SIG-M5 (cell line): Measurements from ENCODE around the gene MCUB.
"Not testable (repeated sequence)": the region's sequence is repeated elsewhere in the genome, so short reads cannot be mapped to it uniquely, and the experiment has no call there.

Source experiments
- DNase-seq: peaks from one replicate; lab custom pipeline; 2025; lab: John Stamatoyannopoulos, UW

Gene MCUB

DNA sequence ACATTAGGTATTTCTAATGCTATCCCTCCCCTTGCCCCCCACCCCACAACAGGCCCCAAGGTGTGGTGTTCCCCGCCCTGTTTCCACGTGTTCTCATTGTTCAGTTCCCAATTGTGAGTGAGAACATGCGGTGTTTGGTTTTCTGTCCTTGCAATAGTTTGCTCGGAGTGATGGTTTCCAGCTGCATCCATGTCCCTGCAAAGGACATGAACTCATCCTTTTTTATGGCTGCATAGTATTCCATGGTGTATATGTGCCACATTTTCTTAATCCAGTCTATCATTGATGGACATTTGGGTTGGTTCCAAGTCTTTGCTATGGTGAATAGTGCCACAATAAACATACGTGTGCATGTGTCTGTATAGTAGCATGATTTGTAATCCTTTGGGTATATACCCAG, 20.0 kb downstream of the MCUB start:
- not testable (repeated sequence) for DNase-seq

GRCh38 chr4:109588176-109588575, 28.1 kb downstream of the MCUB start:
- no peak for DNase-seq

GRCh38 chr4:109589119-109589518, 29.1 kb downstream of the MCUB start:
- DNase-seq = no peak

GRCh38 chr4:109589605-109590004, 29.6 kb downstream of the MCUB start:
- no peak for DNase-seq

DNA sequence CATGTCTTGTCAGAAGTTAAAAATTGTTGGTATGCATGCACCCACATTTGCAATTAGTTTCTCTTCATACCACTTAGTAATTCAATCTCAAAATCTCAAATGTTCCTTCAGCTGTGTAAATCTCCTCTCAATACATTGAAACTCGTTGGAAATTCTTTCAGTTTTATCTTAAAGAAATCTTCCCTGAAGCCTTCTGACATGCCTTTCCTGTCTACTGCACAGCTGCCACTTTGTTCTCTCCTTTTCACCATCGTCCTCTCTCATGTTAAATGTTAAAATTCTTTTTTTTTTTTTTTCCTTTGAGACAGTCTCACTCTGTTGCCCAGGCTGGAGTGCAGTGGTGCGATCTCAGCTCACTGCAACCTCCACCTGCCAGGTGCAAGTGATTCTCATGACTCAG, 30.9 kb downstream of the MCUB start:
- no peak for DNase-seq

- no peak for DNase-seq
These were observed 32.3 kb downstream of the MCUB start for GRCh38 chr4:109592367-109592766.

DNA sequence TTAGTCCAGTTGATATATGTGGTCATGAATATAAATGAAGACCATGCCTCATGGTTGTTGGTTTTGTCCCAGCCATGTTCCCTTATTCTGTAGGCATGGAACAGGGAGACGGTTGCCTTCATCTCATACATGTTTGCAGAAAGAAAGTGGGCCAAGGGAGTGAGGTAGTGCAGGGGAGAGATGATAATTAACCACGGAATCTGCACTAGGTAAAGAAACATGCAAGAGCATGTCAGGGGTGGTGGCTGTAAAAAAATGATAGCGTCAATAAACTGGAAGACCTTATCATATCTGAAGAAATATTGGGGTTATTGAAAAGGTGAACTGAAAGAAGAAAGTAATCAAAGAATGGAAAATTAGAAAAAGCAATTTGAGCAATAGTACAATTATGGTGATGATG, 35.1 kb downstream of the MCUB start:
- not testable (repeated sequence) for DNase-seq

- not testable (repeated sequence) for DNase-seq
These were observed 36.5 kb downstream of the MCUB start for GRCh38 chr4:109596420-109597085.

DNA sequence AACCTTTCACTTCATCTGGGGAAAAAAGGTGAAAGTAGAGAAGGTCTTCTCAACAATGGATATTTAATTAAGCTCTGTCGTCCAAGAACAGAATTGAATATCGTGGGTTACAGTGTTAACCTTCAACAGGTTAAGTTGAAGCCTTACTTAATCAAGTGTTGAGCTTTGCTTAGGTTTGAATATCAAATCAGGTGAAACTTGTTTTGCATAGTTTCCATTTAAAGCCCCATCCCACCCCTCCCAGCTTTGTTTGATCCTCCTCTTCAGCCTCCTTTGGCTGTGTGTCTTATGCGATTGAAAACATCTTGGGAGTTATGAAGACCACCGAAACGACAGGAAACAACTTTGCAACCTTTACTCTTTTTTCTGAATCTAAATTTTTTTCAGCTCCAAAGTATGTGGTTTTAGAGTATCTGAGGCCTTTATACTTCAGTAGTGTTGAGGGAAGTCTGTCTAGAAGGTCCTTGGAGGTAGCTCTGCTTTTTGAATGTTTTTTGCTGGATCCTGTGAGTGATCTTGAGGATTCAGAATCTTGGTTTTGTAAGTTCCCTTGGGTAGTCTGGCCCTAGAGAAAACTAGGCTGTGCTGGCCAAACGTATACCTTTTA, 39.1 kb downstream of the MCUB start:
- DNase-seq = no peak

GRCh38 chr4:109600431-109600830, 40.4 kb downstream of the MCUB start:
- DNase-seq = no peak

DNA sequence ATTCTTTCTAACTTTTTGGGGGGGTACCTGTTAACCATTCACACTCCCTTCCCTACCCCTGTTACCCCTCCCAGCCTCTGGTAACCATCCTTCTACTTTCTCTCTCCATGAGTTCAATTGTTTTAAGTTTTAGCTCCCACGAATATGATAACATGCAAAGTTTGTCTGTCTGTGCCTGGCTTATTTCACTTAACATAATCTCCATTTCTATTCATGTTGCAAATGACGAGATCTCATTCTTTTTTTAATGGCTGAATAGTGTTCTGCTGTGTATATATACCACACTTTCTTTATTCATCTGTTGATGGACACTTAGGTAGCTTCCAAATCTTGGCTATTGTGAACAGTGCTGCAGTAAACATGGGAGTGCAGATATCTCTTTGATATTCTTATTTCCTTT, 41.3 kb downstream of the MCUB start:
- DNase-seq = no peak

DNA sequence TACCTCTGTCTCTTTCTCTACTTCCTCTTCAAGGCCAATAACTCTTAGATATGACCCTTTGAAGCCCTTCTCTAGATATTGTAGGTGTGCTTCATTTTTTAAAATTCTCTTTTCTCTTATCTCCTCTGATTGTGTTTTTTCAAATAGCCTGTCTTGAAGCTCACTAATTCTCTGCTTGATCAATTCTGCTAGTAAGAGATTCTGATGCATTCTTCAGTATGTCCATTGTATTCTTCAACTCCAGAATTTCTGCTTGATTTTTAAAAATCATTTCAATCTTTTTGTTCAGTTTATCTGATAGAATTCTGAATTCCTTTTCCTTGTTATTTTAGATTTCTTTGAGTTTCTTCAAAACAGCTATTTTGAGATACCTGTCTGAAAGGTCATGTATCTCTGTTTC, 47.9 kb downstream of the MCUB start:
- no peak for DNase-seq

GRCh38 chr4:109608879-109609278, 48.8 kb downstream of the MCUB start:
- no peak for DNase-seq

GRCh38 chr4:109609431-109609830, 49.4 kb downstream of the MCUB start:
- DNase-seq = no peak

DNA sequence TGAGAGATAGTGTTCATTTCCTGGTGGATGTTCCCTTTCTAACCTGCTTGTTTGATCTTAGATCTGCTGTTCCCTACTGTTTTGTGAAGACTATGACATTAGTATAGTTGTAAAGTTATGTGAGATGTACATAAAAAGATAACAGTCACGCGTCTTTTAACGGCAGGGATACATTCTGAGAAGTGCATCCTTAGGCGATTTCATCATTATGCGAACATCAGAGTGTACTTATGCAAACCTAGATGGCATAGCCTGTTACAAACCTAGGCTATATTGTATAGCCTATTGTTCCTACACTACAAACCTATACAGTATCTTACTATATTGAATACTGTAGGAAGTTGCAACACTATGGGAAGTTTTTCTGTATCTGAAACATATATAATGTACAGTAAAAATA, 50.4 kb downstream of the MCUB start:
- DNase-seq = no peak

- DNase-seq = no peak
These were observed 51.1 kb downstream of the MCUB start for GRCh38 chr4:109611045-109611646.

DNA sequence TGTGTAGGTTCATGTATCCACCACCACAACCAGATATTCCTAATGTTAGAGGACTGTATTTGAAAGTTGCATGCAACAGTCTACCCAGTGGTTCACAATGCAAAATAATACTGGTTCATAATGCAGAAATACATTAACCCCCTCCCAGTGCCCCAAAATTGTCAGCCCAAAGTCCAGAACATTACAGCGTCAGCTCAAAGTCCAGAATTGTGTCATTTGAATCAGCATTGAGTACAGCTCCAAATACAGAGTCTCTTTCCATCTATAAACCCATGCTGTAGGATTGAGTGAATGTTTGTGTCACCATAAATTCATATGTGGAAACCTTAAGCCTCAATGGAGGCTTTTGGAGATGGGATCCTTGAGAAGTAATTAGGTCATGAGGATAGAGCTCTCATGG, 54.0 kb downstream of the MCUB start:
- DNase-seq = no peak

DNA sequence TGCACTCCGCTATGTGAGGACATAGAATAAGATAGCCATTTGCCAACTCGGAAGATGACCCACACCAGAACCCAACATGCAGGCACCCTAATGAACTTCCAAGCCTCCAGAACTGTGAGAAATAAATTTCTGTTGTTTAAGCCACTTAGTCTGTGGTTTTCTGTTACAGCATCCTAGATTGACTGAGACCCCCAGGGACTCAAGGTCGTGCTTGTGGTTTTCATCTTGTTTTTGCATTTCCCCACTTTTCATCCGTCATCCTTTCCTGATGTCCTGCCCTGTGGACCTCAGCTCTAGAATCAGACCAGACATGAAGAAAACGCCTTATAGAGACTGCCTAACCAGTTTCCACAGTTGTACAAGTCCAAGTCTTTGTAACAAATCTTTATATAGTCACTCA, 54.4 kb downstream of the MCUB start:
- no peak for DNase-seq

DNA sequence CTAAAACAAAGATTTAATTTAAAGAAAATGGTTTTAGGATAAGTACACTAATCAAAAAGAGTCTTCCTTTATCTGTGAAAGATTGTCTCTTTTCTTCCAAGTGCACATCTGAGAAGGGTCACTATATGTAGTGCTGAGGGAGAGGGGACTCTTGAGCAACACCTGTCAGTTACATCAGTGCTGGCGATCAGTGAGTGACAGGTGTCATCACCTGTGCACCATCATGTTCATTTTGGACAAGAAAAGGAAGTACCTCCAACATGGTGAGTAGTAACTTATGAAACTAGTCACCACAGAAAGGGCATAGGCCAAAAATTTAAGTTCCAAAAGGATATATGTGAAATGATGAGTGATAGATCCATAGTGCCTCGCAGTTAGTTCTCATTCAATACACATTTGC, 55.7 kb downstream of the MCUB start:
- no peak for DNase-seq

DNA sequence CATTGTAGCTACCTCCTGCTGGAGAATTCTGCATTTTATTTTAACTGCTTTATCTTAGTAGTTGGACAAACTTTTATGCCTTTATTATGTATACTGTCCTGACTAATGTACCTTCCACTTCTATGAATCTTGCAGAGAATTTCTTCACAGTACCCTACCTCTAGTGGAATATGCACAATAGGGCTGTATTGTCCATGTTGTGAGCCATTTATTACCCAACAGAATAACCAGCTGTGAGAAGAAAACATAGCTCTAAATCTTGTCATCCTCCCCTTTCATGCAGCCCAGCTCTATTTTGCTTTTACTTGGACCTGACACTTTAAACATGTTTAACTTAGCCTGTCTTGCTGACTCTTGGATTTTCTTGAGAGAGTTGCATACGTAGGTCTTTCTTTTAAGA, 56.2 kb downstream of the MCUB start:
- DNase-seq = no peak

DNA sequence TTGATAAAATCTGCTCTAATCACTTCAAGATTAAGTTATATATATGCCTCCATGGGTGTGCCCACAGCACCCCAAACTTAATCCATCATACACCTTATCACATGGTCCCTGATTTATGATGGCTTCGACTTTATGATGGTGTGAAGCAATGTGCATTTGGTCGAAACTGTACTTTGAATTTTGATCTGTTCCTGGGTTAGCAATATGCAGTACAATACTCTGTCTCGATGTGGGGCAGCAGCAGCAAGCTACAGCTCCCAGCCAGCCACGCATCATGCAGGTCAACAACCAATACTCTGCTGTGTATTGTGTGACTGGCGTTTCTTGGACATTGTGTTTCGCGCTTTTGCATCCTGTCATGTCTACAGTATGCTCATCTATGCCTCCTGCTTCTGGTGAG, 62.6 kb downstream of the MCUB start:
- DNase-seq = no peak

DNA sequence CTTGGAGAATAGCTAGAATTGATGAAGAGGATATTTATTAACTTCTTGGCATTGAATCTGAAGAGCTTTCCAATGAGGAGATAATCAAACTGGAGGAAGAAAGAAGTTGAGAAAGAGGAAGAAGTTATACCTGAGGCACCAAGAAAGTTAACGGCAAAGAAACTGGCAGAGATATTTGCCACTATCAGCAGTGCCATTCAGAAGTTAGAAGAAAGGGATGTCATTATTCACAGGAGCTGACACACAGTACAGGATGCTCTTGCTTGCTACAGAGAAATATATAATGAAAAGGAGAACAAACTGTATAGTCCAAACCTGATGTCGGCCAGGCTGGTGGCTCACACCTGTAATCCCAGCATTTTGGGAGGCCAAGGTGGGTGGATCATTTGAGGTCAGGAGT, 64.5 kb downstream of the MCUB start:
- DNase-seq = no peak

- DNase-seq = no peak
These were observed 67.3 kb downstream of the MCUB start for GRCh38 chr4:109627361-109627760.

DNA sequence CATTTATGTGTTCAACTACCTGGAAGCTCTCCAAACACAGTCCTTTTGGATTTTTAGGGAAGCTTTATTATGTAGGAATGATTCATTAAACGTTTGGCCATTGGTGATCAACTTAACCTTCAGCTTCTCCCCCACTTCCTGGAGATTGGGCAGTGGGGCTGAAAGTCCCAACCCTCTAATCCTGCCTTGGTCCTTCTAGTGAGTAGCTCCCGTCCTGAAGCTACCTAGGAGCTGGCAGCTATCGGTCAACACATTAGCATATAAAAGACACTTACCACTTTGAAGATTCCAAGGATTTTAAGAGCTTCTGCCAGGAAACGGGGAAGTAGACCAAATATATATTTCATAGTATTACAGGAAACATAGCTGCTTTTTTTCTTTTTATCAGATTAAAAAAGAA, 69.7 kb downstream of the MCUB start:
- no peak for DNase-seq
